Kidney (tissue), 14 donors: Measurements from ENCODE around the gene DAZAP1. TPM values are rescaled to one million over a fixed set of nuclear protein-coding genes. Genes with fewer than 3 reads are reported as not detected.
A peak's percentile ranks its signal among the peaks of the same experiment; 100 is the strongest.

Experiments used
- DNase-seq, 5 donors: peaks; one replicate each; pipeline ENCODE4 v3.0.0-alpha.2; 2013 to 2020
- FAIRE-seq: peaks from 2 replicates; lab custom pipeline; 2012; peaks lifted over from hg19 to GRCh38; lab: Jason Lieb, UNC
- H3K27ac ChIP-seq, 2 donors: one replicate each; pipeline ENCODE4 v1.7.0; 2013; ENCODE audit warnings: low read depth in 2 of 2, low read length in 2 of 2, inconsistent platforms in 1 of 2
- H3K27me3 ChIP-seq: one replicate; pipeline ENCODE4 v1.7.1; 2013; ENCODE audit warnings: low read length, inconsistent platforms; ENCODE audit not compliant: control insufficient read depth, insufficient read depth
- H3K36me3 ChIP-seq, 3 donors: one replicate each; pipeline versions ENCODE4 v1.7.0 to v1.7.1; 2013; ENCODE audit warnings: low read length in 3 of 3, control low read depth in 1 of 3, inconsistent platforms in 1 of 3; ENCODE audit not compliant: insufficient read depth in 3 of 3, control insufficient read depth in 2 of 3
- H3K4me1 ChIP-seq, 3 donors: one replicate each; pipeline versions ENCODE4 v1.7.0 to v1.7.1; 2013; ENCODE audit warnings: low read length in 3 of 3, inconsistent platforms in 1 of 3, low read depth in 1 of 3; ENCODE audit not compliant: control insufficient read depth in 2 of 3, insufficient read depth in 2 of 3
- H3K4me3 ChIP-seq, 3 donors: one replicate each; pipeline versions ENCODE4 v1.7.0 to v1.8.1; 2013; ENCODE audit warnings: low read length in 3 of 3, control low read depth in 1 of 3, inconsistent platforms in 1 of 3
- H3K9ac ChIP-seq, 3 donors: one replicate each; pipeline versions ENCODE4 v1.7.0 to v1.7.1; 2013; ENCODE audit warnings: low read length in 3 of 3, control low read depth in 1 of 3, inconsistent platforms in 1 of 3
- H3K9me3 ChIP-seq, 3 donors: one replicate each; pipeline versions ENCODE4 v1.7.0 to v1.7.1; 2013; ENCODE audit warnings: low read length in 3 of 3, control low read depth in 1 of 3, inconsistent platforms in 1 of 3; ENCODE audit not compliant: control insufficient read depth in 2 of 3, insufficient read depth in 1 of 3
- intact Hi-C: fragments of 100-400 bp; cut with DNase I; formaldehyde crosslinking; loops from one replicate; pipeline ENCODE4 v1.11.1; 2022
- polyA plus RNA-seq: library from polyadenylated mRNA; stranded (reverse); fragments of 350-450 nt; fragmentation: Illumina TruSeq; extraction: RNeasy Lipid Tissue Mini Kit (QIAGEN cat#74804); gene quantifications from one replicate; pipeline ENCODE4 v1.2.3, GENCODE V29; 2014; ENCODE audit warnings: low read depth, low replicate concordance; ENCODE audit not compliant: insufficient read depth
- total RNA-seq: library from RNA; stranded (reverse); fragmentation: NEBNext Ultra II Directional; extraction: Animal tissue kit (Norgen Biotek cat#: 25700); gene quantifications from one replicate; pipeline ENCODE4 v1.2.1, GENCODE V29; 2021
- TF ChIP-seq, protein P1 (sequence below): IDR thresholded peaks from 3 replicates; pipeline ENCODE4 v1.5.1; 2012; ENCODE audit warnings: mild to moderate bottlenecking, moderate library complexity, borderline replicate concordance; ENCODE audit not compliant: insufficient read depth; ENCODE audit errors: extremely low read depth
- donor health status: control.
- donor health status: control.
- donor health status: control.
- donor health status: control.
- donor health status: control.
- donor health status: DM: yes; HTN: yes; CAD: no.
- donor health status: Normal renal cell carcinoma (clear cell type).

The DAZAP1 gene
- total and polyA plus RNA-seq, 2 donors from 2014 or later, result 47.7 to 98.5 TPM

DNA sequence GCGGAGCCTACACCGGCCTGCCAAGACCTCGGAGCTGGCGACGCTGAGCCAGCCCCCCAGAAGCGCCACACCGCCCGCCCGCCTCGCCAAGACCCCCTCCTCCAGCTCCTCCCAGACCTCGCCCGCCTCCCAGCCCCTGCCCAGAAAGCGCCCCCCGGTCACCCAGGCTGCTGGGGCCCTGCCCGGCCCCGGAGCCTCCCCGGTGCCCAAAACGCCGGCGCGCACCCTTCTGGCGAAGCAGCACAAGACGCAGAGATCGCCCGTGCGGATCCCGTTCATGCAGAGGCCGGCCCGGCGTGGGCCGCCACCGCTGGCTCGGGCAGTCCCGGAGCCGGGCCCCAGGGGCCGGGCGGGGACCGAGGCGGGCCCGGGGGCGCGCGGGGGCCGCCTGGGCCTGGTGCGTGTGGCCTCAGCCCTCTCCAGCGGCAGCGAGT lies 61.5 kb downstream of the DAZAP1 start:
- no peaks in the 10 kb centered on the region for H3K9me3 ChIP-seq
- DNase-seq, result peak in 2 of 5 donors; percentile 64 to 80
- H3K36me3 ChIP-seq, result no peaks in the 10 kb centered on the region
- TF ChIP-seq, protein P1, sequence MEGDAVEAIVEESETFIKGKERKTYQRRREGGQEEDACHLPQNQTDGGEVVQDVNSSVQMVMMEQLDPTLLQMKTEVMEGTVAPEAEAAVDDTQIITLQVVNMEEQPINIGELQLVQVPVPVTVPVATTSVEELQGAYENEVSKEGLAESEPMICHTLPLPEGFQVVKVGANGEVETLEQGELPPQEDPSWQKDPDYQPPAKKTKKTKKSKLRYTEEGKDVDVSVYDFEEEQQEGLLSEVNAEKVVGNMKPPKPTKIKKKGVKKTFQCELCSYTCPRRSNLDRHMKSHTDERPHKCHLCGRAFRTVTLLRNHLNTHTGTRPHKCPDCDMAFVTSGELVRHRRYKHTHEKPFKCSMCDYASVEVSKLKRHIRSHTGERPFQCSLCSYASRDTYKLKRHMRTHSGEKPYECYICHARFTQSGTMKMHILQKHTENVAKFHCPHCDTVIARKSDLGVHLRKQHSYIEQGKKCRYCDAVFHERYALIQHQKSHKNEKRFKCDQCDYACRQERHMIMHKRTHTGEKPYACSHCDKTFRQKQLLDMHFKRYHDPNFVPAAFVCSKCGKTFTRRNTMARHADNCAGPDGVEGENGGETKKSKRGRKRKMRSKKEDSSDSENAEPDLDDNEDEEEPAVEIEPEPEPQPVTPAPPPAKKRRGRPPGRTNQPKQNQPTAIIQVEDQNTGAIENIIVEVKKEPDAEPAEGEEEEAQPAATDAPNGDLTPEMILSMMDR, result no peak
- no peak for FAIRE-seq
- intact Hi-C loops, result no loop called here
- H3K4me1 ChIP-seq, result peaks cover 0 to 31% (median 4%) of the 10 kb centered on the region in 3 donors
- no peak overlapping the region for H3K4me3 ChIP-seq
- H3K27me3 ChIP-seq, result peaks cover 25% of the 10 kb centered on the region
- no peak overlapping the region for H3K9ac ChIP-seq
- H3K27ac ChIP-seq, result no peak overlapping the region

DNA sequence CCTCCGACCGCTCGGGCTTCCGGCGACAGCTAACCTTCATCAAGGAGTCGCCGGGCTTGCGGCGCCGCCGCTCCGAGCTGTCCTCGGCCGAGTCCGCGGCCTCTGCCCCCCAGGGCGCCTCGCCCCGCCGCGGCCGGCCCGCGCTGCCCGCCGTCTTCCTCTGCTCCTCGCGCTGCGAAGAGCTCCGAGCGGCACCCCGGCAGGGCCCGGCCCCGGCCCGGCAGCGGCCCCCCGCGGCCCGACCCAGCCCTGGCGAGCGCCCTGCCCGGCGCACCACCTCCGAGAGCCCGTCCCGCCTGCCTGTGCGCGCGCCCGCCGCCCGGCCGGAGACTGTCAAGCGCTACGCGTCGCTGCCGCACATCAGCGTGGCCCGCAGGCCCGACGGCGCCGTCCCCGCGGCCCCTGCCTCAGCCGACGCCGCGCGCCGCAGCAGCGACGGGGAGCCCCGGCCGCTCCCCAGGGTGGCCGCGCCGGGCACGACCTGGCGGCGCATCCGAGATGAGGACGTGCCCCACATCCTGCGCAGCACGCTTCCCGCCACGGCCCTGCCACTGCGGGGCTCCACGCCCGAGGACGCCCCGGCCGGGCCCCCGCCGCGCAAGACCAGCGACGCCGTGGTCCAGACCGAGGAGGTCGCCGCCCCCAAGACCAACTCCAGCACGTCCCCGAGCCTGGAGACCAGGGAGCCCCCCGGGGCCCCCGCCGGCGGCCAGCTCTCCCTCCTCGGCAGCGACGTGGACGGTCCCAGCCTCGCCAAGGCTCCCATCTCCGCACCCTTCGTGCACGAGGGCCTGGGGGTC lies 62.1 kb downstream of the DAZAP1 start:
- Histone ChIP-seq H3K27me3 (peaks cover 23% of the 10 kb centered on the region), H3K4me3 (no peak overlapping the region), H3K4me1 (peaks cover 0 to 31% (median 4%) of the 10 kb centered on the region in 3 donors), H3K27ac (no peak overlapping the region), H3K36me3 (no peaks in the 10 kb centered on the region), H3K9me3 (no peaks in the 10 kb centered on the region), H3K9ac (no peak overlapping the region)
- no peak for FAIRE-seq
- intact Hi-C loops, result no loop called here
- peak in 3 of 5 donors; percentile 50 to 76 (median 53) for DNase-seq
- TF ChIP-seq, protein P1, result no peak

DNA sequence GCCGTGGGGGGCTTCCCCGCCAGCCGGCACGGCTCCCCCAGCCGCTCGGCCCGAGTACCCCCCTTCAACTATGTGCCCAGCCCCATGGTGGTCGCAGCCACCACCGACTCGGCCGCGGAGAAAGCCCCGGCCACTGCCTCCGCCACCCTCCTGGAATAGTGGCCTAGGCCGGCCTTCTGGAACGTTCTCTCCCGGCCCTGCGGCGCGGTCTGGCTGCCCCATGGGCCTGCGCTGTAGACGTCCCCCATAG lies 62.6 kb downstream of the DAZAP1 start:
- intact Hi-C loops, result no loop called here
- Histone ChIP-seq H3K27me3 (peaks cover 21% of the 10 kb centered on the region), H3K36me3 (no peaks in the 10 kb centered on the region), H3K9me3 (no peaks in the 10 kb centered on the region), H3K4me3 (peak overlapping the region in 1 of 3 donors; percentile 3), H3K27ac (no peak overlapping the region), H3K4me1 (peaks cover 0 to 31% (median 4%) of the 10 kb centered on the region in 3 donors), H3K9ac (no peak overlapping the region)
- FAIRE-seq (no peak), DNase-seq (no peak)
- TF ChIP-seq, protein P1, result no peak
